H1 (cell line): ENCODE results near the gene RTN3. TPM values are rescaled to one million over a fixed set of nuclear protein-coding genes. Genes with fewer than 3 reads are reported as not detected.

ENCODE experiments used
- SAP30 ChIP-seq: fragments of 300-600 bp; sonication (generic); IDR thresholded peaks from 2 replicates; pipeline ENCODE4 v1.7.1; 2012; ENCODE audit warnings: low read length, moderate library complexity, mild to moderate bottlenecking, inconsistent platforms; ENCODE audit not compliant: insufficient read depth, insufficient replicate concordance
- polyA plus RNA-seq, 7 experiments: library from polyadenylated mRNA; depleted of rRNA in 3 of 7; stranded (reverse) in 5 of 7; unstranded in 2 of 7; fragments of >200 nt in 5 of 7; fragments of 200-250 nt in 2 of 7; gene quantifications; 1 replicate in 5 of 7; 2 replicates in 1 of 7; 4 replicates in 1 of 7; pipeline versions ENCODE4 v1.2.1 to v1.2.3, GENCODE V29; 2011 to 2013; ENCODE audit warnings: missing spikeins in 2 of 7, mixed read lengths in 2 of 7
- total RNA-seq: library from RNA; stranded (reverse); fragmentation: NEBNext Ultra II Directional; extraction: Animal tissue kit (Norgen Biotek cat#: 25700); gene quantifications from 2 replicates; pipeline ENCODE4 v1.2.1, GENCODE V29; 2021

The RTN3 gene
- total and polyA plus RNA-seq, 2 of the 8 experiments (the other 6 are each of a cell fraction or from before 2014, with no cell fraction given): 160 to 203 TPM

GRCh38 chr11:63767565-63768236 is 86.4 kb downstream of the RTN3 start (continued):
- TF ChIP-seq SAP30: peak; percentile 56
